ENCODE data around the gene MYO7B. TPM values are rescaled to one million over a fixed set of nuclear protein-coding genes. Genes with fewer than 3 reads are reported as not detected.
"Not testable (repeated sequence)": the region's sequence is repeated elsewhere in the genome, so short reads cannot be mapped to it uniquely, and the experiment has no call there.

MYO7B gene
- polyA plus RNA-seq, 1 donor = 1.1 TPM

GRCh38 chr2:127551221-127551930 lies 15.9 kb downstream of the MYO7B start:
- DNase-seq (ENCODE audit: low read depth) = no peak

GRCh38 chr2:127552336-127552735 lies 16.9 kb downstream of the MYO7B start:
- DNase-seq (ENCODE audit: low read depth) = no peak

- no peak for DNase-seq (ENCODE audit: low read depth)
These were observed 17.4 kb downstream of the MYO7B start for GRCh38 chr2:127552846-127553245.

- DNase-seq (ENCODE audit: low read depth) = no peak
These were observed 23.4 kb downstream of the MYO7B start for GRCh38 chr2:127558911-127559310.

- no peak for DNase-seq (ENCODE audit: low read depth)
These were observed 24.0 kb downstream of the MYO7B start for GRCh38 chr2:127559454-127559853.

- DNase-seq (ENCODE audit: low read depth) = no peak
These were observed 24.9 kb downstream of the MYO7B start for GRCh38 chr2:127560201-127560930.

- no peak for DNase-seq (ENCODE audit: low read depth)
These were observed 25.4 kb downstream of the MYO7B start for GRCh38 chr2:127560931-127561280.

GRCh38 chr2:127561371-127561770 lies 25.9 kb downstream of the MYO7B start:
- DNase-seq (ENCODE audit: low read depth) = no peak

- no peak for DNase-seq (ENCODE audit: low read depth)
These were observed 27.5 kb downstream of the MYO7B start for GRCh38 chr2:127562936-127563335.

GRCh38 chr2:127563458-127564428 lies 28.3 kb downstream of the MYO7B start:
- no peak for DNase-seq (ENCODE audit: low read depth)

GRCh38 chr2:127564429-127565260 lies 29.2 kb downstream of the MYO7B start:
- no peak for DNase-seq (ENCODE audit: low read depth)

GRCh38 chr2:127565261-127566138 lies 30.0 kb downstream of the MYO7B start:
- no peak for DNase-seq (ENCODE audit: low read depth)

- no peak for DNase-seq (ENCODE audit: low read depth)
These were observed 30.6 kb downstream of the MYO7B start for GRCh38 chr2:127566139-127566417.

- DNase-seq (ENCODE audit: low read depth) = no peak
These were observed 31.1 kb downstream of the MYO7B start for GRCh38 chr2:127566576-127566975.

- no peak for DNase-seq (ENCODE audit: low read depth)
These were observed 31.9 kb downstream of the MYO7B start for GRCh38 chr2:127567351-127567854.

GRCh38 chr2:127568128-127568527 lies 32.6 kb downstream of the MYO7B start:
- DNase-seq (ENCODE audit: low read depth) = no peak

- no peak for DNase-seq (ENCODE audit: low read depth)
These were observed 34.2 kb downstream of the MYO7B start for GRCh38 chr2:127569666-127570065.

GRCh38 chr2:127570282-127571250 lies 35.1 kb downstream of the MYO7B start:
- DNase-seq (ENCODE audit: low read depth) = no peak

GRCh38 chr2:127572352-127572751 lies 36.9 kb downstream of the MYO7B start:
- DNase-seq (ENCODE audit: low read depth) = not testable (repeated sequence)

Measured in forelimb muscle (tissue), 1 donor.